Naive thymus-derived CD4-positive, alpha-beta T cell (primary cell): ENCODE data around the gene OTULIN. TPM values are rescaled to one million over a fixed set of nuclear protein-coding genes. Genes with fewer than 3 reads are reported as not detected.
A peak's percentile ranks its signal among the peaks of the same experiment; 100 is the strongest.

Source experiments
- ATAC-seq: fragments of 150-1000 bp; cut with Tn5 transposase; 2 replicates; pipeline ENCODE4 v1.10.0; 2021; ENCODE audit warnings: mild to moderate bottlenecking, moderate library complexity
- CTCF ChIA-PET: fragments of 350-600 bp; sonication (Branson Sonifier 250); formaldehyde crosslinking; loops from one replicate; lab custom pipeline; 2021; ENCODE audit warnings: antibody characterized with exemption; lab: Charles Lee
- POLR2A ChIA-PET: fragments of 350-600 bp; sonication (Branson Sonifier 250); formaldehyde crosslinking; loops from one replicate; lab custom pipeline; 2021; ENCODE audit warnings: antibody characterized with exemption, inconsistent platforms; lab: Charles Lee
- DNase-seq, 9 donors: peaks; one replicate each; pipeline versions ENCODE4 v3.0.0 to v3.0.0-alpha.2; 2020 to 2022; ENCODE audit warnings: mixed read lengths in 1 of 9
- H3K27ac ChIP-seq: one replicate; pipeline ENCODE4 v1.7.0; 2013; ENCODE audit warnings: mild to moderate bottlenecking, low read depth, low read length, moderate library complexity
- H3K27me3 ChIP-seq, 2 donors: one replicate each; pipeline ENCODE4 v1.7.0; 2013; ENCODE audit warnings: low read length in 2 of 2, mild to moderate bottlenecking in 2 of 2, moderate library complexity in 2 of 2; ENCODE audit not compliant: control insufficient read depth in 2 of 2, insufficient read depth in 2 of 2
- H3K36me3 ChIP-seq, 3 experiments: 1 replicate in 2 of 3; 2 replicates in 1 of 3; pipeline ENCODE4 v1.7.0; 2013; ENCODE audit warnings: low read length in 3 of 3, mild to moderate bottlenecking in 3 of 3, moderate library complexity in 1 of 3; ENCODE audit not compliant: insufficient read depth in 3 of 3, control insufficient read depth in 2 of 3
- H3K4me1 ChIP-seq, 2 donors: one replicate each; pipeline ENCODE4 v1.7.0; 2013; ENCODE audit warnings: low read length in 2 of 2, mild to moderate bottlenecking in 2 of 2, moderate library complexity in 1 of 2; ENCODE audit not compliant: control insufficient read depth in 2 of 2, insufficient read depth in 2 of 2
- H3K4me3 ChIP-seq: 2 replicates; pipeline ENCODE4 v1.7.0; 2013; ENCODE audit warnings: mild to moderate bottlenecking, low read length
- H3K9me3 ChIP-seq, 3 experiments: 1 replicate in 2 of 3; 2 replicates in 1 of 3; pipeline ENCODE4 v1.7.0; 2013; ENCODE audit warnings: low read length in 3 of 3; ENCODE audit not compliant: control insufficient read depth in 2 of 3
- H3K27ac Mint-ChIP-seq, 9 donors: one replicate each; pipeline ENCODE4 v1.8.0; 2020 to 2022; ENCODE audit warnings: mixed read lengths in 9 of 9, mild to moderate bottlenecking in 8 of 9, moderate library complexity in 5 of 9, inconsistent platforms in 2 of 9
- H3K27me3 Mint-ChIP-seq, 5 donors: one replicate each; pipeline ENCODE4 v1.8.0; 2021 to 2022; ENCODE audit warnings: mixed read lengths in 5 of 5, mild to moderate bottlenecking in 1 of 5
- H3K36me3 Mint-ChIP-seq, 5 donors: one replicate each; pipeline ENCODE4 v1.8.0; 2020 to 2022; ENCODE audit warnings: mixed read lengths in 5 of 5, mild to moderate bottlenecking in 3 of 5, inconsistent platforms in 1 of 5
- H3K4me1 Mint-ChIP-seq, 7 donors: one replicate each; pipeline ENCODE4 v1.8.0; 2020 to 2022; ENCODE audit warnings: mixed read lengths in 7 of 7, mild to moderate bottlenecking in 3 of 7, inconsistent platforms in 1 of 7
- H3K4me3 Mint-ChIP-seq, 10 donors: one replicate each; pipeline ENCODE4 v1.8.0; 2020 to 2022; ENCODE audit warnings: mild to moderate bottlenecking in 10 of 10, mixed read lengths in 10 of 10, moderate library complexity in 6 of 10, inconsistent platforms in 2 of 10
- H3K9me3 Mint-ChIP-seq, 11 donors: one replicate each; pipeline ENCODE4 v1.8.0; 2020 to 2022; ENCODE audit warnings: mixed read lengths in 11 of 11, mild to moderate bottlenecking in 4 of 11, inconsistent platforms in 1 of 11, moderate library complexity in 1 of 11
- intact Hi-C, 2 donors: fragments of 100-400 bp; cut with micrococcal nuclease; formaldehyde crosslinking; loops; one replicate each; pipeline ENCODE4 v1.15.1; 2023
- polyA plus RNA-seq, 2 donors: library from polyadenylated mRNA; unstranded; fragments of 300-500 nt; fragmentation: Illumina TruSeq; gene quantifications; one replicate each; pipeline ENCODE4 v1.2.3, GENCODE V29; 2021
- total RNA-seq, 6 experiments: library from RNA in 5 of 6; stranded (reverse) in 5 of 6; gene quantifications; 1 replicate in 5 of 6; 2 replicates in 1 of 6; pipeline ENCODE4 v1.2.3 and lab custom pipeline; 2021 to 2026

Gene OTULIN
- total and polyA plus RNA-seq, 7 experiments from 2014 or later, result 12.1 to 66.9 (median 57.1) TPM

DNA sequence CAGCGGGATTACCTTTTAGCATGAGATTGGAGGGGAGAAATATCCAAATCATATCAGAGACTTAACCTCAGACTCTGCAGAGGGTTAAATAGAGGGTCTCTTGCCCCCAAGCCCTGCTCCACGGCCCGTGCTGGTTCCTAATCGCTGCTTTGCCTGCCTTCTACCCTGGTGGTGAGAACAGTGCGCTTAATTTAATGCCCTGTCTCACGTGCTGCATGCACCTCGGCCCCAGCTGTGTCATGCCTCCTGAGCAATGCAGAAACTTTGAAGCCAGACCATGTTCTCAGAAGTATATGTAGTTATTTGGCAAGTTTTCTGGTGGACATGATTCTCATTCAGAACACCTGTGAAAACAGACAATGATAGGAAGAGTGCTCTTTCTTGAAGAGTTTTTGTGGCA is 1.4 kb downstream of the OTULIN start:
- Mint-ChIP-seq H3K9me3 (no peaks in the 10 kb centered on the region), H3K36me3 (peaks cover 0 to 28% (median 0%) of the 10 kb centered on the region in 5 donors), H3K4me3 (peak overlapping the region; percentile 87 to 97 (median 94)), H3K27ac (peak overlapping the region; percentile 80 to 98 (median 92)), H3K4me1 (peaks cover 37 to 77% (median 71%) of the 10 kb centered on the region in 7 donors), H3K27me3 (no peaks in the 10 kb centered on the region)
- Histone ChIP-seq H3K36me3 (no peaks in the 10 kb centered on the region), H3K9me3 (no peaks in the 10 kb centered on the region), H3K27ac (peak overlapping the region; percentile 79), H3K4me3 (peak overlapping the region; percentile 65), H3K27me3 (no peaks in the 10 kb centered on the region), H3K4me1 (peaks cover 30 to 50% of the 10 kb centered on the region in 2 donors)
- intact Hi-C loops, result loop anchor here (1.0 to 10.0 kb wide), 9 partner anchors 9 to 1949 kb away; partner anchors contain the start of genes RETREG1 (in 1 of the 2), TRIO (in 1 of the 2) and ZNF622 (in 1 of the 2)
- POLR2A ChIA-PET, result interaction anchor here (0.8 to 1.8 kb wide), 5 partner anchors 9 to 338 kb away, joined by 3 to 9 read pairs (median 4); no protein-coding TSS in a partner anchor
- CTCF ChIA-PET, result interaction anchor here (1.7 kb wide), 1 partner anchor 9 kb away, joined by 5 read pairs; no protein-coding TSS in a partner anchor
- ATAC-seq (peak; percentile 55), DNase-seq (peak; percentile 20 to 53 (median 37))

DNA sequence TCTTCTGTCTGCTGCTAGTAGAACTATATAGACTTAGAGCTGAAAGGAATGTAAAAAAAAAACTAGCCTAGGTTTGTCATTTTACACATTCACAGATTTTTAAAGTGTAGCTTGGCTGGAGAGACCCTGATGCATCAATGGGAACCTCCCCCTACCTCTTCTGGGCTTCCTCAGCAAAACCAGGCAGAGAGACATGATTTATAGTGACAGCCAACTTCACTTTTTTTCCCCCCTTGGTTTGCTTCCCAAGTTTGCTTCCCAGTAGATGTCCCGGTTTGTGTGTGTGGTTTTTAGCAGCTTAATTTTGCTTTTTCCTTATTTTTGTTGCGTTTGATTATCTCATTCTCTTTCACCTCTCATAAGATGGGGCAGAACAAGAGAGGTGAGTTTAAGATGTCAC is 1.8 kb downstream of the OTULIN start:
- no peaks in the 10 kb centered on the region for H3K9me3 Mint-ChIP-seq
- H3K9me3 ChIP-seq, result no peaks in the 10 kb centered on the region
- H3K27ac Mint-ChIP-seq, result peak overlapping the region; percentile 80 to 98 (median 92)
- peak overlapping the region; percentile 79 for H3K27ac ChIP-seq
- H3K4me3 ChIP-seq, result peak overlapping the region; percentile 65
- H3K36me3 Mint-ChIP-seq, result peaks cover 0 to 24% (median 0%) of the 10 kb centered on the region in 5 donors
- intact Hi-C loops, result loop anchor here (1.0 to 10.0 kb wide), 7 partner anchors 9 to 1948 kb away; partner anchors contain the start of genes RETREG1 (in 1 of the 2), TRIO (in 1 of the 2) and ZNF622 (in 1 of the 2)
- no peak for ATAC-seq
- H3K27me3 ChIP-seq, result no peaks in the 10 kb centered on the region
- peak overlapping the region; percentile 87 to 97 (median 94) for H3K4me3 Mint-ChIP-seq
- no peak for DNase-seq
- H3K27me3 Mint-ChIP-seq, result no peaks in the 10 kb centered on the region
- ChIA-PET POLR2A (interaction anchor here (0.8 to 1.8 kb wide), 5 partner anchors 9 to 338 kb away, joined by 3 to 9 read pairs (median 4); no protein-coding TSS in a partner anchor), CTCF (interaction anchor here (0.6 to 1.7 kb wide), 4 partner anchors 9 to 72 kb away, joined by 3 to 6 read pairs (median 4); no protein-coding TSS in a partner anchor)
- no peaks in the 10 kb centered on the region for H3K36me3 ChIP-seq
- peaks cover 34 to 54% of the 10 kb centered on the region in 2 donors for H3K4me1 ChIP-seq
- peaks cover 40 to 78% (median 73%) of the 10 kb centered on the region in 7 donors for H3K4me1 Mint-ChIP-seq

DNA sequence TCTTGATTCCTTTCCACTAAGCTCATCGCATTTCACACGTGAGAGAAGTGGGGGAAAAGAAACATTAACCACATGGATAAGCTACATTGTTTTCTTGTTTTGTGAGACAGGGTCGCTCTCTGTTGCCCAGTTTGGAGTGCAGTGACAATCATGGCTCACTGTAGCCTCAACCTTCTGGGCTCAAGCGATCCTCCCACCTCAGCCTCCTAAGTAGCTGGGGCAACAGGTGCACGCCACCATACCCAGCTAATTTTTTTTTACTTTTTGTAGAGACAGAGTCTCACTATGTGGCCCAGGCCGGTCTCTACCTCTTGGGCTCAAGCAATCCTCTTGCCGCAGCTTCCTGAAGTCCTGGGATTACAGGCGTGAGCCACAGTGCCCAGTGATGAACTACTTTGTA is 2.8 kb downstream of the OTULIN start:
- peaks cover 34 to 63% of the 10 kb centered on the region in 2 donors for H3K4me1 ChIP-seq
- peak overlapping the region; percentile 79 for H3K27ac ChIP-seq
- intact Hi-C loops, result loop anchor here (2.0 to 10.0 kb wide), 6 partner anchors 18 to 1948 kb away; partner anchors contain the start of genes RETREG1 (in 1 of the 2), TRIO (in 1 of the 2) and ZNF622 (in 1 of the 2)
- Mint-ChIP-seq H3K9me3 (no peaks in the 10 kb centered on the region), H3K36me3 (peaks cover 0 to 22% (median 0%) of the 10 kb centered on the region in 5 donors), H3K4me3 (peak overlapping the region; percentile 6 to 96 (median 66)), H3K27me3 (no peaks in the 10 kb centered on the region), H3K27ac (peak overlapping the region in 8 of 9 donors; percentile 51 to 94 (median 82)), H3K4me1 (peaks cover 50 to 83% (median 79%) of the 10 kb centered on the region in 7 donors)
- no peaks in the 10 kb centered on the region for H3K36me3 ChIP-seq
- no peaks in the 10 kb centered on the region for H3K27me3 ChIP-seq
- ATAC-seq, result no peak
- ChIA-PET POLR2A (interaction anchor here (1.1 to 1.8 kb wide), 3 partner anchors 8 to 17 kb away, joined by 3 to 9 read pairs (median 8); no protein-coding TSS in a partner anchor), CTCF (interaction anchor here (0.6 to 1.7 kb wide), 6 partner anchors 8 to 75 kb away, joined by 3 to 6 read pairs (median 3); no protein-coding TSS in a partner anchor)
- peak overlapping the region; percentile 65 for H3K4me3 ChIP-seq
- H3K9me3 ChIP-seq, result no peaks in the 10 kb centered on the region
- no peak for DNase-seq

DNA sequence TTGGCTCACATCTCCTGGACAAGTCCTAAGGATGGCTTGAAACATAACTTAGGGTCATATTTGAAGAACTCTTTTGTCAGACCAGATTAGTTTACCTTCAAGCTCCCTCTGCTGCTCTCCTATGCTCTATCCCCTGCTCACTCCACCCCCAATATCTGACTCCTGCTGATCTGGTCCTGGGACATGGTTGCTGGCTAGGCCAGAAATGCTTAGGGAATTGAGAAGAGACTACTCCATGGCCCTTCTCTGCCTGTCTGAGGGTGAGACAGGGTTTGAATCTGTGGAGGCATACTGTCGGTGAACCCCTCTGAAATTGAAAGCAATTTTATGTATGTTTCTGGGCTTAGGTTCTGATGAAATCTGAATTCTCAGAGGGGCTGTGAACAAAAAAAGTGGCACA is 3.3 kb downstream of the OTULIN start:
- peaks cover 54 to 83% (median 79%) of the 10 kb centered on the region in 7 donors for H3K4me1 Mint-ChIP-seq
- POLR2A ChIA-PET, result interaction anchor here (1.1 to 1.8 kb wide), 2 partner anchors 10 to 17 kb away, joined by 3 to 9 read pairs; no protein-coding TSS in a partner anchor
- peak overlapping the region; percentile 51 to 94 (median 83) for H3K27ac Mint-ChIP-seq
- CTCF ChIA-PET, result interaction anchor here (1.3 to 1.4 kb wide), 2 partner anchors 16 to 19 kb away, joined by 3 to 6 read pairs; no protein-coding TSS in a partner anchor
- no peak for DNase-seq
- Histone ChIP-seq H3K27me3 (no peaks in the 10 kb centered on the region), H3K9me3 (no peaks in the 10 kb centered on the region), H3K4me1 (peaks cover 32 to 68% of the 10 kb centered on the region in 2 donors), H3K36me3 (no peaks in the 10 kb centered on the region), H3K4me3 (peak overlapping the region; percentile 36), H3K27ac (no peak overlapping the region)
- H3K36me3 Mint-ChIP-seq, result peaks cover 0 to 17% (median 0%) of the 10 kb centered on the region in 5 donors
- H3K9me3 Mint-ChIP-seq, result no peaks in the 10 kb centered on the region
- H3K27me3 Mint-ChIP-seq, result no peaks in the 10 kb centered on the region
- intact Hi-C loops, result loop anchor here (2.0 to 10.0 kb wide), 6 partner anchors 17 to 1947 kb away; partner anchors contain the start of genes RETREG1 (in 1 of the 2), TRIO (in 1 of the 2) and ZNF622 (in 1 of the 2)
- ATAC-seq, result no peak
- peak overlapping the region; percentile 6 to 93 (median 66) for H3K4me3 Mint-ChIP-seq

DNA sequence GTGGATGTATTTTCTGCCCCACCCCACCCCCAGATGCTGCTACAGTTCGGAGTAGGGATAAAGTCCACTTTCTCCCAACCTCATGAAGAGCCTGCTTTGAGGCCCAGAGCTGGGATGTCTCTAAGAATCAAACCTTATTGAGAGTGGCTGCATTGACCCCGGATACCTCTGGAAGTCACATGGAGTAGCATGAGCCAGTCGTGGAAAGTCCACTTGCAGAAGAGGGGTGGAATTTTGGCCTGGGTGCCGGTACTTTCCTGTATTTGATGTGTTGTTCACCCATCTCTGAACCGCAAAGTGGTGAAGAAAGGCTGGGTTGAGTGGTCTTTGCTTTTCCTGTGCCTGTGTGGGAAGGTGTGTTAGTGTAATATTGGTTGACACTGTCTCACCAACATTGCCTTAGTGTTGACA is 3.7 kb downstream of the OTULIN start:
- H3K27ac ChIP-seq, result no peak overlapping the region
- no peak for DNase-seq
- intact Hi-C loops, result loop anchor here (5.0 to 10.0 kb wide), 5 partner anchors 137 to 1947 kb away; partner anchors contain the start of genes RETREG1 (in 1 of the 2), TRIO (in 1 of the 2) and ZNF622 (in 1 of the 2)
- Mint-ChIP-seq H3K36me3 (peaks cover 0 to 17% (median 0%) of the 10 kb centered on the region in 5 donors), H3K27ac (peak overlapping the region in 8 of 9 donors; percentile 53 to 94 (median 84)), H3K27me3 (no peaks in the 10 kb centered on the region), H3K4me1 (peaks cover 54 to 83% (median 79%) of the 10 kb centered on the region in 7 donors), H3K9me3 (no peaks in the 10 kb centered on the region), H3K4me3 (peak overlapping the region in 8 of 10 donors; percentile 2 to 93 (median 66))
- no peaks in the 10 kb centered on the region for H3K9me3 ChIP-seq
- no peak for ATAC-seq
- H3K27me3 ChIP-seq, result no peaks in the 10 kb centered on the region
- H3K4me3 ChIP-seq, result peak overlapping the region; percentile 36
- CTCF ChIA-PET, result no interaction called here
- H3K36me3 ChIP-seq, result no peaks in the 10 kb centered on the region
- POLR2A ChIA-PET, result interaction anchor here (0.9 to 1.1 kb wide), 2 partner anchors 16 to 41 kb away, joined by 3 read pairs; no protein-coding TSS in a partner anchor
- H3K4me1 ChIP-seq, result peaks cover 28 to 72% of the 10 kb centered on the region in 2 donors

DNA sequence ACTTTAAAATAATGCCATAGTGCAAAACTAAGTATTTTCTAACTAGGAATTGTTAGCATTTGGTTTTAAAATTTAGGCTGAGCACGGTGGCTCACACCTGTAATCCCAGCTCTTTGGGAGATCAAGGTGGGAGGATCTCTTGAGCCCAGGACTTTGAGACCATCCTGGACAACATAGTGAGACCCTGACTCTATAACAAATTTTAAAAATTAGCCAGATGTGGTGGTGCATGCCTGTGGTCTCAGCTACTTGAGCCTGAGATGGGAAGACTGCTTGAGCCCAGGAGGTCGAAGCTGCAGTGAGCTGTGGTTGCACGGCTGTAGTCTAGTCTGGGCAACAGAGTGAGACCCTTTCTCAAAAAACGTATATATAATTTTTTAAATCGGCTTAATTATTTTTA is 4.9 kb downstream of the OTULIN start:
- Histone ChIP-seq H3K4me1 (peaks cover 26 to 71% of the 10 kb centered on the region in 2 donors), H3K4me3 (no peak overlapping the region), H3K27me3 (no peaks in the 10 kb centered on the region), H3K9me3 (no peaks in the 10 kb centered on the region), H3K27ac (no peak overlapping the region), H3K36me3 (peaks cover 0 to 7% (median 0%) of the 10 kb centered on the region in 3 experiments)
- Mint-ChIP-seq H3K36me3 (peaks cover 0 to 18% (median 7%) of the 10 kb centered on the region in 5 donors), H3K27ac (peak overlapping the region in 1 of 9 donors; percentile 11), H3K4me1 (peaks cover 52 to 86% (median 81%) of the 10 kb centered on the region in 7 donors), H3K4me3 (no peak overlapping the region), H3K27me3 (no peaks in the 10 kb centered on the region), H3K9me3 (no peaks in the 10 kb centered on the region)
- intact Hi-C loops, result loop anchor here (5.0 to 10.0 kb wide), 5 partner anchors 135 to 1945 kb away; partner anchors contain the start of genes RETREG1 (in 1 of the 2), TRIO (in 1 of the 2) and ZNF622 (in 1 of the 2)
- CTCF ChIA-PET, result interaction anchor here (0.5 to 3.3 kb wide), 3 partner anchors 17 to 268 kb away, joined by 3 to 10 read pairs (median 4); no protein-coding TSS in a partner anchor
- POLR2A ChIA-PET, result no interaction called here
- no peak for DNase-seq
- no peak for ATAC-seq
